Measurements from ENCODE around the gene TMEM147. TPM values are rescaled to one million over a fixed set of nuclear protein-coding genes. Genes with fewer than 3 reads are reported as not detected.

Gene TMEM147
- total and polyA plus RNA-seq, 2 donors (not counting 3 experiments of a cell fraction or from before 2014, with no cell fraction given): 75.8 to 214 TPM

- FAIRE-seq: no peak
Measured at GRCh38 chr19:35533201-35533821, 12.1 kb upstream of the TMEM147 start, which contains the start of gene GAPDHS. TSS of gene GAPDHS (plus strand) at chr19:35533456. CDS start at chr19:35533528, 72 bp downstream.

More at GRCh38 chr19:35533201-35533821, 12.1 kb upstream of the TMEM147 start, which contains the start of gene GAPDHS:
- TF ChIP-seq CTCF (IDR thresholded peaks at IDR 0.05; ENCODE audit: extremely low read depth in 1 of 2, insufficient read depth in 1 of 2, low read depth in 1 of 2, low read length in 2 of 2): no peak
- TF ChIP-seq JUN (IDR thresholded peaks at IDR 0.05; ENCODE audit: borderline replicate concordance, insufficient read depth, insufficient read length, low read depth): no peak
- TF ChIP-seq MAX (IDR thresholded peaks at IDR 0.05; ENCODE audit: insufficient read depth, insufficient read length): no peak
- no peak for TF ChIP-seq POLR2A (IDR thresholded peaks at IDR 0.05; ENCODE audit: low read depth, low read length)
- Histone ChIP-seq H3K27ac (ENCODE audit: insufficient read depth, low read depth, low read length) (no peak within 1 kb of the TSS), H2AFZ (ENCODE audit: low read depth, low read length) (no peak within 1 kb of the TSS), H3K79me2 (ENCODE audit: control insufficient read depth, insufficient read depth, low read length) (no peaks in the 10 kb centered on the region), H3K9me3 (replicated peaks; ENCODE audit: control insufficient read depth, insufficient read depth, low read length) (no peaks in the 10 kb centered on the region), H3K4me3 (replicated peaks in 1 of 3; ENCODE audit: insufficient read depth in 1 of 3, low read depth in 1 of 3, low read length in 3 of 3) (no peak within 1 kb of the TSS), H3K9ac (replicated peaks; ENCODE audit: extremely low read depth, insufficient read depth, low read length) (no peak within 1 kb of the TSS), H3K4me2 (ENCODE audit: insufficient read depth, low read length) (no peak within 1 kb of the TSS), H3K36me3 (ENCODE audit: control insufficient read depth in 2 of 2, extremely low read depth in 1 of 2, insufficient read depth in 2 of 2, low read length in 2 of 2) (no peaks in the 10 kb centered on the region), H4K20me1 (replicated peaks; ENCODE audit: control insufficient read depth, extremely low read depth, insufficient read depth, low read length) (no peaks in the 10 kb centered on the region), H3K27me3 (ENCODE audit: control insufficient read depth in 2 of 2, insufficient read depth in 2 of 2, low read length in 2 of 2) (peaks cover 11 to 12% of the 10 kb centered on the region in 2 experiments), H3K4me1 (ENCODE audit: control insufficient read depth, extremely low read depth, insufficient read depth, low read length) (no peaks in the 10 kb centered on the region), H3K9me1 (replicated peaks; ENCODE audit: control insufficient read depth, extremely low read depth, insufficient read depth, low read length) (no peaks in the 10 kb centered on the region)
- POLR2A ChIA-PET: no interaction called here
- no peak for DNase-seq (ENCODE audit: low read depth, low spot score)
- intact Hi-C loops (cut with micrococcal nuclease): no loop called here
- dilution Hi-C loops (cut with MboI; ENCODE audit: extremely low pct_ligation_motif_present, low sequenced_read_pairs): no loop called here
- CTCF ChIA-PET: no interaction called here
- no TSS peak for BruUV-seq (replicated peaks)
